ENCODE measurements around the gene EFNA5. TPM values are rescaled to one million over a fixed set of nuclear protein-coding genes. Genes with fewer than 3 reads are reported as not detected.

Gene EFNA5
- total and polyA plus RNA-seq, 10 of the 15 experiments (the other 5 are each of a cell fraction or from before 2014, with no cell fraction given): 0.19 to 12.6 (median 3.9) TPM

GRCh38 chr5:107571621-107572536 is 98.9 kb downstream of the EFNA5 start (continued):
- TF ChIP-seq BCLAF1 (IDR thresholded peaks at IDR 0.05) (no peak), CTCF (IDR thresholded peaks at IDR 0.05 in 2 of 3, conservative IDR thresholded peaks at IDR 0.05 in 1 of 3; ENCODE audit: control insufficient read depth in 2 of 3, extremely low read depth in 1 of 3, insufficient read depth in 1 of 3, low read depth in 3 of 3, low read length in 3 of 3) (peak; percentile 92 to 94 (median 94)), EED (IDR thresholded peaks at IDR 0.05; ENCODE audit: low read depth) (peak; percentile 54), ZBTB40 (IDR thresholded peaks at IDR 0.05; ENCODE audit: borderline replicate concordance) (peak; percentile 21; the same call in 1 of the 2 replicates), ZNF384 (IDR thresholded peaks at IDR 0.05; ENCODE audit: borderline replicate concordance, low read depth, low read length) (no peak), USF2 (IDR thresholded peaks at IDR 0.05; ENCODE audit: borderline replicate concordance, low read depth, low read length) (no peak), ZBTB4 (CRISPR knock-in tag; IDR thresholded peaks at IDR 0.05) (no peak), BCL11A (IDR thresholded peaks at IDR 0.05; ENCODE audit: low read depth, low read length) (0 out of 2 replicates have a peak, but pooled peaks have one; percentile 15)
